Measurements from ENCODE around the gene TRIM17. TPM values are rescaled to one million over a fixed set of nuclear protein-coding genes. Genes with fewer than 3 reads are reported as not detected.

TRIM17 gene
- total and polyA plus RNA-seq, 2 of the 8 experiments (the other 6 are each of a cell fraction or from before 2014, with no cell fraction given), result 1.1 to 2.2 TPM

DNA sequence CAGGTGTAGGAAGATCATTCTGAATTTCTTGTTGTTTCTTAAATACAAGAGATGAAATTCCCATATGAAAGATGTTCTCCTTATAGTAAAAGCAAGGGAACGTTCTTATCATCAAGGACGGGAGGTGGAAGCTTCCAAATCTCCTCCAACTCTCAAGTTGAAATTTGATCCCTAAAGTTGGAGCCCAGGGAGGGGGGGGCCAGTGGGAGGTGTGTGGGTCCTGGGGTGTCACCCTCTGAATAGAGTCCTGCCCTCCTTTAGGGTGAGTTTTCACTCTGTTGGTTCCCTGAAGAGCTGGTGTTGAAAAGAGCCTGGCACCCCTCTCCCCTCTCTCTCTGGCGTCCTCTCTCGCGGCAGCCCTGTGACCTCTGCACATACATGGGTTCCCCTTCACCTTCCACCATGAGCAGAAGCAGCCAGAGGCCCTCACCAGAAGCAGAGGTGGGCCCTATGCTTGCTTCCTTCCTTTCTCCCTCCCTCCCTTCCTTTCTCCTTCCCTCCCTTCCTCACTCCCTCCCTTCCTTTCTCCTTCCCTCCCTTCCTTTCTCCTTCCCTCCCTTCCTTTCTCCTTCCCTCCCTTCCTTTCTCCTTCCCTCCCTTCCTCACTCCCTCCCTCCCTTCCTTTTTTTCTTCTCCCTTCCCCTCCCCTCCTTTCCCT lies 10.0 kb upstream of the TRIM17 start:
- no peak overlapping the region for H3K4me3 ChIP-seq (ENCODE audit: extremely low read depth in 1 of 4, insufficient read depth in 2 of 4, low read depth in 3 of 4, low read length in 4 of 4)
- H4K20me1 ChIP-seq (replicated peaks in 1 of 2; ENCODE audit: control insufficient read depth in 1 of 2, insufficient read depth in 2 of 2, low read length in 2 of 2), result no peaks in the 10 kb centered on the region
- H2BK5ac ChIP-seq (ENCODE audit: low read depth, low read length), result no peak overlapping the region
- no peak overlapping the region for H3K14ac ChIP-seq (ENCODE audit: insufficient read length)
- H4K5ac ChIP-seq (ENCODE audit: insufficient read length, low read depth, low read length), result no peak overlapping the region
- H3K9ac ChIP-seq (replicated peaks in 1 of 4; ENCODE audit: extremely low read depth in 1 of 4, low read depth in 3 of 4, low read length in 3 of 4), result no peak overlapping the region
- POLR2A ChIA-PET (ENCODE audit: partially characterized antibody), result interaction anchor here (5.6 kb wide), 1 partner anchor 32 kb away, joined by 37 read pairs; a partner anchor contains a TSS
- DNase-seq (ENCODE audit: low read depth in 1 of 2, low spot score in 2 of 2) (no peak), FAIRE-seq (no peak)
- no peak overlapping the region for H2AFZ ChIP-seq (ENCODE audit: low read length)
- H3K9me3 ChIP-seq (ENCODE audit: insufficient read depth in 2 of 2, low read depth in 1 of 2, low read length in 1 of 2), result peaks cover 0 to 12% of the 10 kb centered on the region in 2 experiments; a peak in 1 of 4 replicates
- H3K4me2 ChIP-seq (ENCODE audit: insufficient read depth in 1 of 2, low read depth in 2 of 2, low read length in 2 of 2), result no peak overlapping the region
- peaks cover 0 to 6% (median 2%) of the 10 kb centered on the region in 4 experiments; a peak in 3 of 7 replicates for H3K4me1 ChIP-seq (replicated peaks in 1 of 4; ENCODE audit: control insufficient read depth in 3 of 4, insufficient read depth in 4 of 4, low read length in 3 of 4)
- H3K79me1 ChIP-seq (ENCODE audit: low read depth, low read length), result no peaks in the 10 kb centered on the region
- H3K27ac ChIP-seq (ENCODE audit: low read depth, low read length), result no peak overlapping the region
- no peak overlapping the region for H3K4ac ChIP-seq (replicated peaks; ENCODE audit: insufficient read length, low read depth, low read length)
- no peak overlapping the region for H2BK120ac ChIP-seq (replicated peaks; ENCODE audit: low read depth, low read length)
- H3K56ac ChIP-seq (replicated peaks; ENCODE audit: insufficient read length, low read depth, low read length), result no peak overlapping the region
- no peak overlapping the region for H4K8ac ChIP-seq (ENCODE audit: extremely low read depth, insufficient read depth, low read length)
- 76% methylated on average over 2 of the region's 5 CpGs; no CpG with 5 or more reads in 1 of the 2 experiments for WGBS, 2 experiments (ENCODE audit: extremely low coverage in 1 of 2, insufficient coverage in 1 of 2, insufficient read length in 1 of 2, insufficient replicate concordance in 2 of 2, low coverage in 1 of 2, low lambda C conversion rate in 2 of 2, missing lambda C conversion rate in 1 of 2)
- no peak overlapping the region for H3K23ac ChIP-seq (ENCODE audit: insufficient read length)
- no peak overlapping the region for H2AK5ac ChIP-seq (ENCODE audit: low read depth, low read length)
- no peaks in the 10 kb centered on the region for H3K36me3 ChIP-seq (ENCODE audit: control insufficient read depth in 2 of 4, insufficient read depth in 4 of 4, low read length in 3 of 4)
- H2BK12ac ChIP-seq (ENCODE audit: low read depth, low read length), result no peak overlapping the region
- no peak overlapping the region for H3K18ac ChIP-seq (ENCODE audit: extremely low read depth, low read length)
- no peaks in the 10 kb centered on the region for H3K23me2 ChIP-seq (ENCODE audit: low read depth, low read length)
- no peaks in the 10 kb centered on the region for H3K79me2 ChIP-seq (ENCODE audit: control insufficient read depth in 1 of 2, insufficient read depth in 2 of 2, low read length in 2 of 2)
- no peak overlapping the region for H4K91ac ChIP-seq (replicated peaks; ENCODE audit: insufficient read length, low read length)
- peaks cover 1 to 42% (median 19%) of the 10 kb centered on the region in 4 experiments; a peak in 6 of 7 replicates for H3K27me3 ChIP-seq (replicated peaks in 1 of 4; ENCODE audit: control insufficient read depth in 3 of 4, extremely low read depth in 1 of 4, insufficient read depth in 3 of 4, low read length in 3 of 4)
- CTCF ChIA-PET (ENCODE audit: partially characterized antibody), result interaction anchor here (0.6 kb wide), 2 partner anchors 34 to 1774 kb away, joined by 3 to 4 read pairs; no protein-coding TSS in a partner anchor
- no peak overlapping the region for H2BK15ac ChIP-seq (ENCODE audit: low read length)
- no peak overlapping the region for H2BK20ac ChIP-seq (ENCODE audit: low read length)
- no peak for TF ChIP-seq KDM5A (IDR thresholded peaks at IDR 0.05; ENCODE audit: low read length)
